Left ventricle myocardium inferior (tissue), 1 donor: Measurements from ENCODE around the gene NR1I3. TPM values are rescaled to one million over a fixed set of nuclear protein-coding genes. Genes with fewer than 3 reads are reported as not detected.

Experiments
- DNase-seq: peaks from one replicate; pipeline ENCODE4 v3.0.0-alpha.2; 2020
- H3K27ac ChIP-seq: fragments of 200-600 bp; replicated peaks from 2 replicates; pipeline ENCODE4 v1.8.0; 2021
- H3K27me3 ChIP-seq: fragments of 200-600 bp; 2 replicates; pipeline ENCODE4 v1.8.0; 2021; ENCODE audit warnings: low read depth
- H3K36me3 ChIP-seq: fragments of 200-600 bp; 2 replicates; pipeline ENCODE4 v1.8.0; 2021
- H3K4me1 ChIP-seq: fragments of 200-600 bp; 2 replicates; pipeline ENCODE4 v1.8.0; 2021
- H3K4me3 ChIP-seq: fragments of 200-600 bp; 2 replicates; pipeline ENCODE4 v1.8.0; 2021; ENCODE audit warnings: mild to moderate bottlenecking, moderate library complexity
- H3K9me3 ChIP-seq: fragments of 200-600 bp; replicated peaks from 2 replicates; pipeline ENCODE4 v1.8.0; 2021
- intact Hi-C: fragments of 100-400 bp; cut with micrococcal nuclease; formaldehyde crosslinking; loops from one replicate; pipeline ENCODE4 v1.11.0; 2022
- total RNA-seq: library from RNA; stranded (reverse); fragmentation: NEBNext Ultra II Directional; extraction: Animal tissue kit (Norgen Biotek cat#: 25700); gene quantifications from one replicate; pipeline ENCODE4 v1.2.1, GENCODE V29; 2021
- TF ChIP-seq, protein P1 (sequence below): fragments of 200-600 bp; IDR thresholded peaks from 2 replicates; pipeline ENCODE4 v1.8.0; 2021; ENCODE audit warnings: antibody characterized with exemption, mild to moderate bottlenecking, borderline replicate concordance
- donor health status: DM: no; HTN: yes; CAD: no; lungs with severe emphysema.

NR1I3 gene
- total RNA-seq, 1 donor from 2014 or later, result not detected

DNA sequence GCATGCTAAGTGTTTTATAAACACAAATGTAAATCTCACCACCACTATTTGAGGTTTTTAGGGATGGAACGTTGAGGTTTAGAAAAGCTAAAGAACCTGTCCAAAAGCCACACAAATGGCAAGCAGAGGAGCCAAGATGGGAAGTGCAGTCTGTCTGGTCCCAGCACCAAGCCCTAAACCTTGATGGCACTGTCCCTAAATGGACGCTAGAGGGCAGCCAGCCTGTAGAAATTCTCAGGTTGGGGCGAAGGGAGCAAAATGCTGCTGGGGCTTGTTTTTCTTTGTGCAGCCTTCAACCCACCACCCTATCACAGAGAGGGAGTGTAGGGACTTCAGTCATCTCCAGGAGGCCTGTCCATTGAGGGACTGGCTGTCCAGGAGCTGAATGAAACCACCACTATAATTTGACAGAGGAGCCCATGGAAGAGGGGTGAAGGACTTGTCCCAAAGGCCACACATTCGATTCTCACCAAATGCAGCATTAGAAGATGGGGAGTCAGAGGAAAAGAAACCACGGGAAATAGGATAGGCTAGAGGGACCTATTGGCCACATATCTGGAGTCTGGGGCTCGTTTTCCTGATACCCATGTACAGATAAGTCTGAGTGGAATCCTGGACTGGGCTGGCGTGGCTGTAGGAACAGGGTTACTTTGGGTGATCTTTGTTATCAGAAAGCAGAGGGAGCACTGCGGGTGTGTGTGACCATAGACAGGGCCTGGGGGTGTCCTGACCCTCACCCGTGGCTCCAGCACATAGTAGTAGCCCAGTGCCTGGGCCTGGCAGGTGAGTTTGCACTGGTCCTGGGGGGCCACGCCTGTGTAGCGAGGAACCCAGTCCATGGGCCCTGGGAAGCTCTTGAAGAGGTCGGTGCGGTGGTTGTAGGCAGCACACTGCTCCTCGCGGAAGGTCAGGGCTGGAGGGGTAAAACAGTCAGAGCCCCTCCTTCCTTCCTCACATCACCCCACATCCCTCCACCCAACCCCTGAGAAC lies 45.2 kb downstream of the NR1I3 start:
- peaks cover 65% of the 10 kb centered on the region for H3K4me1 ChIP-seq
- H3K27me3 ChIP-seq, result no peaks in the 10 kb centered on the region
- H3K9me3 ChIP-seq, result no peaks in the 10 kb centered on the region
- peaks cover 29% of the 10 kb centered on the region for H3K36me3 ChIP-seq
- intact Hi-C loops, result no loop called here
- peak overlapping the region; percentile 37 for H3K27ac ChIP-seq
- peak; percentile 45 for DNase-seq
- peak overlapping the region; percentile 67 for H3K4me3 ChIP-seq
- TF ChIP-seq, protein P1, sequence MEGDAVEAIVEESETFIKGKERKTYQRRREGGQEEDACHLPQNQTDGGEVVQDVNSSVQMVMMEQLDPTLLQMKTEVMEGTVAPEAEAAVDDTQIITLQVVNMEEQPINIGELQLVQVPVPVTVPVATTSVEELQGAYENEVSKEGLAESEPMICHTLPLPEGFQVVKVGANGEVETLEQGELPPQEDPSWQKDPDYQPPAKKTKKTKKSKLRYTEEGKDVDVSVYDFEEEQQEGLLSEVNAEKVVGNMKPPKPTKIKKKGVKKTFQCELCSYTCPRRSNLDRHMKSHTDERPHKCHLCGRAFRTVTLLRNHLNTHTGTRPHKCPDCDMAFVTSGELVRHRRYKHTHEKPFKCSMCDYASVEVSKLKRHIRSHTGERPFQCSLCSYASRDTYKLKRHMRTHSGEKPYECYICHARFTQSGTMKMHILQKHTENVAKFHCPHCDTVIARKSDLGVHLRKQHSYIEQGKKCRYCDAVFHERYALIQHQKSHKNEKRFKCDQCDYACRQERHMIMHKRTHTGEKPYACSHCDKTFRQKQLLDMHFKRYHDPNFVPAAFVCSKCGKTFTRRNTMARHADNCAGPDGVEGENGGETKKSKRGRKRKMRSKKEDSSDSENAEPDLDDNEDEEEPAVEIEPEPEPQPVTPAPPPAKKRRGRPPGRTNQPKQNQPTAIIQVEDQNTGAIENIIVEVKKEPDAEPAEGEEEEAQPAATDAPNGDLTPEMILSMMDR, result peak; percentile 89

DNA sequence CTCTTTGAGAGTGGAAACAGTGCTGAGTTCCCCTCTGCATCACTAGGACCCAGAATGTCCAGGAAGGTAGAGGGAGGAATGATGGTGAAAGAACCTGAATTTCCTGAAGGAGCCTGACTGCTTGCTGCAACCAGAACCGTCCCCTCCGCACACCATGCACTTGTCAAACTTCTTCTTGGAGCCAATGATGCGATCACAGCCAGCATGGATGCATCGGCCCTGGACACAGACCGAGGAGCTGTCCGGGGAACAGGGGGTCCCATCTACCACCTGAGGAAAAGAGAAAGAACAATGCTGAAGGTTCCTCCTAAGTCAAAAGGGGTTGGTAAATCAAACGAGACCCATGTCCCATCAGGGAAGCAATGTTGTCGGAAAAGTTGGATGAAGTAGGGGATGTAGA lies 46.0 kb downstream of the NR1I3 start:
- intact Hi-C loops, result no loop called here
- no peak for DNase-seq
- Histone ChIP-seq H3K9me3 (no peaks in the 10 kb centered on the region), H3K36me3 (peaks cover 29% of the 10 kb centered on the region), H3K27ac (no peak overlapping the region), H3K4me3 (no peak overlapping the region), H3K27me3 (no peaks in the 10 kb centered on the region), H3K4me1 (peaks cover 62% of the 10 kb centered on the region)
- TF ChIP-seq, protein P1, result no peak

DNA sequence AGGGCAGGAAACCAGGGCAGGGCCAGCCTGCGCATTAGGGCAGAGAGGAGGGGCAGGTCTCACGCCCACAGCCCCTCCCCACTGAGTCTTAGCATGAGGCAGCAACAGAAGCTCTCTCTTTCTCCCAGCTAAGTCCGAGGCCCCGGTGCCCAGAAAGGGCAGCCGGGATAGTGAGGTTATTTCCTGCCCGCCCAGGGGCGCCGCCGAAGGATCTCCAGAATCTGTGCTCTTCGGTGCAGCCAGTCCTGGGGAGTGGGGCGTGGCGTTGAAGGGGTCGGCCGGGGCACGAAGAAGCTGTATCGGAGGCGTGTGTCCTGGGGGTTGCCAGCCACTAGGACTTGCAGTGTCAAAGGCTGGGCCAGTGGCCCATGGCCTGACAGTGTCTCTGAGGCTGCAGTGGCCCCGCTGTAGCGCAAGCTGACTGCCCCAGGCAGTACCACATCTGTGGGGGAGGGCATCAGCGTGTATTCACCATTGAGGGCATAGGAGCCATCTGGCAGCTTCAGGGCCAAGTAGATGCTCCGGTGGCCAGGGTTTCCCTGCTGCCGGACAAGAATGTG lies 47.0 kb downstream of the NR1I3 start:
- intact Hi-C loops, result no loop called here
- Histone ChIP-seq H3K4me1 (peaks cover 60% of the 10 kb centered on the region), H3K27me3 (no peaks in the 10 kb centered on the region), H3K4me3 (no peak overlapping the region), H3K9me3 (no peaks in the 10 kb centered on the region), H3K27ac (no peak overlapping the region), H3K36me3 (peaks cover 26% of the 10 kb centered on the region)
- TF ChIP-seq, protein P1, result no peak
- no peak for DNase-seq

DNA sequence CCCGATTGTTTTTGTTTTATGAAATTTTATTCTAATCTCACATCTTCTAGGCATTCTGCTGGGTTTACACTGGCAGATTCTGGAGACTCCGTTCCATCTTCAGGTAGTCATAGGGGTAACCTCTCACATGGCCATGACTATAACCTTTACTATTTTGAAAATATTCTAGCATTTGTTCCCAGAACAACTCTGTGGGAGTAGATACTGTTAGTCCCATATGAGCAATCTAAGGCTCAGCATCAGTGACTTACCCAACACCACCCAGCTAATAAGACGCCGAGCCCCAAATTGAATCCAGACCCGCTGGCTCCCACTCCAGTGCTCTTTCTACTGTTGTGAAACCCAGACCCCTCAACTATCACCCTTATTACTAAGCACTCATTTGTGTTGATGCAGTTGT lies 49.0 kb downstream of the NR1I3 start:
- H3K4me1 ChIP-seq, result peaks cover 60% of the 10 kb centered on the region
- TF ChIP-seq, protein P1, result no peak
- intact Hi-C loops, result no loop called here

DNA sequence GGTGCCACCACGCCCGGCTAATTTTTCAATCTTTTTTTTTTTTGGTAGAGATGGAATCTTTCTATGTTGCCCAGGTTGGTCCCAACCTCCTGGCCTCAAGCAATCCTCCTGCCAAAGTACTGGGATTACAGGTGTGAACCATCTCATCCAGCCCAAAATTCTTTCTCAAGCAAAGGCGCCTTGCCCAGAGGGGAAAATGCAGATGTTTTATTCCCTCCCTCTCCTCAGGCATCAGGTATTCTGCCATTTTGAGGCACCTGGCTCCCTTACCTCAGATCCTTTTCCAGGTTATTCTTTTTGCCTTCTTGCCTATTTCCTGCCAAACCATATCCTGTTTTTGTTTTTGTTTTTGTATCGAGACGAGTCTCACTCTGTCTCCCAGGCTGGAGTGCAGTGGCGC lies 49.6 kb downstream of the NR1I3 start:
- Histone ChIP-seq H3K4me1 (peaks cover 58% of the 10 kb centered on the region), H3K4me3 (no peak overlapping the region), H3K27me3 (no peaks in the 10 kb centered on the region), H3K9me3 (no peaks in the 10 kb centered on the region), H3K36me3 (peaks cover 16% of the 10 kb centered on the region), H3K27ac (no peak overlapping the region)
- intact Hi-C loops, result no loop called here
- TF ChIP-seq, protein P1, result no peak
- no peak for DNase-seq

More for the DNA sequence above, 49.0 kb downstream of the NR1I3 start:
- no peaks in the 10 kb centered on the region for H3K27me3 ChIP-seq
- no peak for DNase-seq
- H3K27ac ChIP-seq, result no peak overlapping the region
- H3K36me3 ChIP-seq, result peaks cover 20% of the 10 kb centered on the region
- H3K4me3 ChIP-seq, result no peak overlapping the region
- no peaks in the 10 kb centered on the region for H3K9me3 ChIP-seq
